ENCODE measurements around the gene COL6A5. TPM values are rescaled to one million over a fixed set of nuclear protein-coding genes. Genes with fewer than 3 reads are reported as not detected.

Gene COL6A5
- total and polyA plus RNA-seq, 10 of the 15 experiments (the other 5 are each of a cell fraction or from before 2014, with no cell fraction given): 0.04 to 0.11 TPM; not detected in 8

GRCh38 chr3:130465521-130465920, 120.0 kb downstream of the COL6A5 start:
- no TSS peak for BruUV-seq (replicated peaks)

More at GRCh38 chr3:130465521-130465920, 120.0 kb downstream of the COL6A5 start:
- Histone ChIP-seq H3K4me2 (ENCODE audit: control insufficient read depth, insufficient read depth) (no peak overlapping the region), H3K9me3 (replicated peaks; ENCODE audit: control insufficient read depth, insufficient read depth, low read length) (no peaks in the 10 kb centered on the region), H3K79me2 (ENCODE audit: control insufficient read depth, insufficient read depth, low read length) (no peaks in the 10 kb centered on the region), H3K4me1 (ENCODE audit: control insufficient read depth, insufficient read depth, low read length) (no peaks in the 10 kb centered on the region), H3K27ac (ENCODE audit: control insufficient read depth, insufficient read depth) (no peak overlapping the region), H2AFZ (ENCODE audit: control insufficient read depth, low read depth, low read length) (no peak overlapping the region), H3K27me3 (replicated peaks in 1 of 2; ENCODE audit: control insufficient read depth in 2 of 2, insufficient read depth in 2 of 2, low read length in 1 of 2) (no peaks in the 10 kb centered on the region), H3K4me3 (no peak overlapping the region), H3K36me3 (ENCODE audit: control insufficient read depth in 2 of 2, insufficient read depth in 2 of 2, low read length in 1 of 2) (no peaks in the 10 kb centered on the region), H4K20me1 (ENCODE audit: control insufficient read depth, insufficient read depth) (no peaks in the 10 kb centered on the region; the same call in 1 of the 2 replicates), H3K9ac (ENCODE audit: control insufficient read depth, insufficient read depth, low read length) (no peak overlapping the region)
- no peak for DNase-seq (ENCODE audit: low read depth, low spot score)
- TF ChIP-seq FOXK2 (IDR thresholded peaks at IDR 0.05): no peak
- no peak for TF ChIP-seq STAT3 (IDR thresholded peaks at IDR 0.05; ENCODE audit: low read depth, low read length)
- TF ChIP-seq LARP7 (IDR thresholded peaks at IDR 0.05): no peak
- TF ChIP-seq HDAC6 (IDR thresholded peaks at IDR 0.05; ENCODE audit: unreplicated experiment): no peak
- TF ChIP-seq, protein P1, sequence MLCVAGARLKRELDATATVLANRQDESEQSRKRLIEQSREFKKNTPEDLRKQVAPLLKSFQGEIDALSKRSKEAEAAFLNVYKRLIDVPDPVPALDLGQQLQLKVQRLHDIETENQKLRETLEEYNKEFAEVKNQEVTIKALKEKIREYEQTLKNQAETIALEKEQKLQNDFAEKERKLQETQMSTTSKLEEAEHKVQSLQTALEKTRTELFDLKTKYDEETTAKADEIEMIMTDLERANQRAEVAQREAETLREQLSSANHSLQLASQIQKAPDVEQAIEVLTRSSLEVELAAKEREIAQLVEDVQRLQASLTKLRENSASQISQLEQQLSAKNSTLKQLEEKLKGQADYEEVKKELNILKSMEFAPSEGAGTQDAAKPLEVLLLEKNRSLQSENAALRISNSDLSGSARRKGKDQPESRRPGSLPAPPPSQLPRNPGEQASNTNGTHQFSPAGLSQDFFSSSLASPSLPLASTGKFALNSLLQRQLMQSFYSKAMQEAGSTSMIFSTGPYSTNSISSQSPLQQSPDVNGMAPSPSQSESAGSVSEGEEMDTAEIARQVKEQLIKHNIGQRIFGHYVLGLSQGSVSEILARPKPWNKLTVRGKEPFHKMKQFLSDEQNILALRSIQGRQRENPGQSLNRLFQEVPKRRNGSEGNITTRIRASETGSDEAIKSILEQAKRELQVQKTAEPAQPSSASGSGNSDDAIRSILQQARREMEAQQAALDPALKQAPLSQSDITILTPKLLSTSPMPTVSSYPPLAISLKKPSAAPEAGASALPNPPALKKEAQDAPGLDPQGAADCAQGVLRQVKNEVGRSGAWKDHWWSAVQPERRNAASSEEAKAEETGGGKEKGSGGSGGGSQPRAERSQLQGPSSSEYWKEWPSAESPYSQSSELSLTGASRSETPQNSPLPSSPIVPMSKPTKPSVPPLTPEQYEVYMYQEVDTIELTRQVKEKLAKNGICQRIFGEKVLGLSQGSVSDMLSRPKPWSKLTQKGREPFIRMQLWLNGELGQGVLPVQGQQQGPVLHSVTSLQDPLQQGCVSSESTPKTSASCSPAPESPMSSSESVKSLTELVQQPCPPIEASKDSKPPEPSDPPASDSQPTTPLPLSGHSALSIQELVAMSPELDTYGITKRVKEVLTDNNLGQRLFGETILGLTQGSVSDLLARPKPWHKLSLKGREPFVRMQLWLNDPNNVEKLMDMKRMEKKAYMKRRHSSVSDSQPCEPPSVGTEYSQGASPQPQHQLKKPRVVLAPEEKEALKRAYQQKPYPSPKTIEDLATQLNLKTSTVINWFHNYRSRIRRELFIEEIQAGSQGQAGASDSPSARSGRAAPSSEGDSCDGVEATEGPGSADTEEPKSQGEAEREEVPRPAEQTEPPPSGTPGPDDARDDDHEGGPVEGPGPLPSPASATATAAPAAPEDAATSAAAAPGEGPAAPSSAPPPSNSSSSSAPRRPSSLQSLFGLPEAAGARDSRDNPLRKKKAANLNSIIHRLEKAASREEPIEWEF (IDR thresholded peaks at IDR 0.05; ENCODE audit: insufficient replicate concordance, low read depth, low read length): no peak
- ChIA-PET POLR2A (no interaction called here), SMC1A (ENCODE audit: uncharacterized antibody, unreplicated experiment) (no interaction called here), RAD21 (ENCODE audit: unreplicated experiment) (no interaction called here), CTCF (no interaction called here)
- ATAC-seq: no peak
- no peak for FAIRE-seq
- in situ Hi-C loops (cut with MboI) (no loop called here), intact Hi-C loops (cut with micrococcal nuclease; ENCODE audit: unreplicated experiment) (no loop called here)
- WGBS (ENCODE audit: insufficient coverage, insufficient replicate concordance, low lambda C conversion rate, missing lambda C conversion rate): 0% methylated on average over 2 of the region's 2 CpGs

Data from GM12878 (cell line).